Muscle of leg (tissue), 11 donors: ENCODE measurements around the gene CDK14. TPM values are rescaled to one million over a fixed set of nuclear protein-coding genes. Genes with fewer than 3 reads are reported as not detected.
A peak's percentile ranks its signal among the peaks of the same experiment; 100 is the strongest.

Experiments used
- DNase-seq: peaks from one replicate; pipeline ENCODE4 v3.0.0; 2013
- H3K27ac ChIP-seq: one replicate; pipeline ENCODE4 v1.5.1; 2013; ENCODE audit warnings: mild to moderate bottlenecking, low read length, control low read depth
- H3K27me3 ChIP-seq: one replicate; pipeline ENCODE4 v1.6.1; 2013; ENCODE audit warnings: low read length; ENCODE audit not compliant: control insufficient read depth, insufficient read depth
- H3K36me3 ChIP-seq: one replicate; pipeline ENCODE4 v1.6.1; 2013; ENCODE audit warnings: low read length; ENCODE audit not compliant: control insufficient read depth, insufficient read depth
- H3K4me1 ChIP-seq: one replicate; pipeline ENCODE4 v1.6.1; 2013; ENCODE audit warnings: low read length; ENCODE audit not compliant: control insufficient read depth, insufficient read depth
- H3K4me3 ChIP-seq: one replicate; pipeline ENCODE4 v1.5.1; 2013; ENCODE audit warnings: low read length, control low read depth
- H3K9me3 ChIP-seq: replicated peaks from 2 replicates; pipeline ENCODE4 v1.6.1; 2013; ENCODE audit warnings: low read depth, low read length; ENCODE audit not compliant: control insufficient read depth
- whole genome bisulfite sequencing: methylation state at CpG from one replicate; pipeline ENCODE4 v1.1.5; 2013; ENCODE audit warnings: missing lambda C conversion rate; ENCODE audit not compliant: insufficient coverage; 5-methylcytosine and 5-hydroxymethylcytosine counted together
- polyA plus RNA-seq, 8 donors: library from polyadenylated mRNA; unstranded; fragments of 120-200 nt; gene quantifications; one replicate each; pipeline versions ENCODE4 v1.2.1 to v1.2.3, GENCODE V29; 2013; ENCODE audit warnings: inconsistent platforms in 1 of 8, low replicate concordance in 1 of 8; ENCODE audit not compliant: insufficient read length in 8 of 8, insufficient read depth in 1 of 8
- total RNA-seq: library from RNA; stranded (reverse); fragments of 120-200 nt; gene quantifications from one replicate; pipeline ENCODE4 v1.2.4, GENCODE V29; 2013

CDK14 gene
- total and polyA plus RNA-seq, 9 donors: 14.9 to 36.7 (median 21.3) TPM

DNA sequence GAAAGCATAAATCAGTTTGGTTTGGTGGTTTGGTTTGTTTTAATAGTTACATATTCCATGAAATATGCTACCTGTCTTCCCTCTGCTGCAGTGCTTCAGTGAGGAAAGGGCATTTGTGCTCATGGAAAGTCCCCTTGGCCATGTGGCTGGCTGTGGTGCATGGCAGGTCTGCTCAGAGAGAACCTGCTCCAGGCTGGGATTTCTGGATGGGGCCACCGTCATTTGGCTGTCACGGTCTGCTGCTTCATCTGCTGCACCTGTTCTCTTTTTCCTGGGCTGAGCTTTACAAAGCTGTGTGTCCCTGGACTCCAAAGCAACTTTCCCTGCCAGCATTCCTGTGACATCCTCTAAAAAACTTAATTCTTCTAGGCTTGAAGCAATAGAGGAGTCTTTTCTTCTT lies 8.9 kb downstream of the CDK14 start:
- 18% methylated on average over 2 of the region's 2 CpGs for WGBS
- peaks cover 6% of the 10 kb centered on the region for H3K4me1 ChIP-seq
- H3K27me3 ChIP-seq: no peaks in the 10 kb centered on the region
- H3K36me3 ChIP-seq: no peaks in the 10 kb centered on the region
- H3K27ac ChIP-seq: no peak overlapping the region
- H3K9me3 ChIP-seq: no peaks in the 10 kb centered on the region
- H3K4me3 ChIP-seq: no peak overlapping the region
- DNase-seq: peak; percentile 70

DNA sequence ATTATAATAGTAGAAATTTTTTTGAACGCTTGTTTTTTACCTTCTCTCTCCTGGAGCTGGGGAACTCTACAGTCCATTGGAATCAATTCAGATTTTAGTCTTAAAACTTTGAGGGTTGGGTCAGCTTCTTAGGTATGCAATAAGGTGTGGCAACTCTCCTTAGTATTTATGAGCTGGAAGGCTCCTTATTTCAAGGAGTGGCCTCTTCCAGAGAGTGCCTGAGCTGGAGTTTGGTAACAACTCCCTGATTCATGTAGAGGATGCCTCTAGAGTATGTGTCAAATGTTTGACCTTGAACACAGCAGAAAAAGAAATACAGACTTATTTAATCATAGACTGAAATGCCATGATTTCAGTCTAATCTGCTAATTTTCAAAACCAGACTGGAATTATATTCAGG lies 11.1 kb downstream of the CDK14 start:
- DNase-seq: no peak
- WGBS: no CpG with 5 or more reads among the region's 1 CpG

DNA sequence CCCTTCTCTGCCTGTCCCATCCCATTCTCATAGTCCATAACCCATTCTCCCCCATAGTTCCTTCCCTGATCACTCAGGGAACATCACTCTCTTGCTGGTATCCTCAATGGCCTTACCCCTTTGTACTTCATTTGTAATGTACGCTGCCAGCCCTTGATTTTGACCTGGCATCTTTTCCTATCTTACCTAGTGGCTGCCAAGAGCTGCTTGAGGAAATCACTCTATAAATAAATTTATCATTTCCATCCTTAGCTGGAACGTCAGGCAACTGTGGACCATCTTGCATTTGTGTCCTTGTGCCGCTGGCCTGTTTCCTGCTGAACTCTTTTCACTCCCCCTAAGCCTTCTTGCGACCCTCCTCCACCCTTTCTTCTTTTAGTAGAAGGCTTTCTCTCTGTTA lies 14.0 kb downstream of the CDK14 start:
- 100% methylated on average over 1 of the region's 4 CpGs for WGBS
- no peak overlapping the region for H3K27ac ChIP-seq
- DNase-seq: no peak

More for the DNA sequence above, 11.1 kb downstream of the CDK14 start:
- H3K27ac ChIP-seq: no peak overlapping the region
- no peak overlapping the region for H3K4me3 ChIP-seq
- H3K4me1 ChIP-seq: peaks cover 6% of the 10 kb centered on the region
- H3K36me3 ChIP-seq: no peaks in the 10 kb centered on the region
- H3K9me3 ChIP-seq: no peaks in the 10 kb centered on the region
- no peaks in the 10 kb centered on the region for H3K27me3 ChIP-seq

DNA sequence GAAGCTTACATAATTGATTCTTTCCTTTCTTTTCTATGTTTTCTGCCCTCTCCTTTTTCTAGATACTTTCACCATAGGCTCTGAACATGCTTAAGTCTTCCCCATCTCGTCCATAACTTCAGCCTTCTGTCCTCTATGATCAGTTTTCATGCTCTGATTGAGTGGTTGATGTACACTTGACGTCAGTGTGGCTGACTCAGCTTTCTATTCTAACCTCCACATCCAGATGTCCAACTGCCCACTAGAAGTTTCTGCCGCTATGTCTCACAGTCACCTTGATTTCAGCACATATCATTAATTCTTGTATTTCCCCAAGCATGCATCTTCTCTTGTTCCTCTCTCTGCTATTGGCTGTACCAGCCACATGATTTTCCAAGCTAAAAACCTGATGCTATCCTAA lies 15.0 kb downstream of the CDK14 start:
- Histone ChIP-seq H3K4me1 (no peaks in the 10 kb centered on the region), H3K27me3 (no peaks in the 10 kb centered on the region), H3K27ac (no peak overlapping the region), H3K36me3 (no peaks in the 10 kb centered on the region), H3K4me3 (no peak overlapping the region), H3K9me3 (no peaks in the 10 kb centered on the region)
- no peak for DNase-seq
- 100% methylated on average over 1 of the region's 3 CpGs for WGBS

More for the DNA sequence above, 14.0 kb downstream of the CDK14 start:
- Histone ChIP-seq H3K36me3 (no peaks in the 10 kb centered on the region), H3K4me1 (peaks cover 2% of the 10 kb centered on the region), H3K27me3 (no peaks in the 10 kb centered on the region), H3K4me3 (no peak overlapping the region), H3K9me3 (no peaks in the 10 kb centered on the region)

DNA sequence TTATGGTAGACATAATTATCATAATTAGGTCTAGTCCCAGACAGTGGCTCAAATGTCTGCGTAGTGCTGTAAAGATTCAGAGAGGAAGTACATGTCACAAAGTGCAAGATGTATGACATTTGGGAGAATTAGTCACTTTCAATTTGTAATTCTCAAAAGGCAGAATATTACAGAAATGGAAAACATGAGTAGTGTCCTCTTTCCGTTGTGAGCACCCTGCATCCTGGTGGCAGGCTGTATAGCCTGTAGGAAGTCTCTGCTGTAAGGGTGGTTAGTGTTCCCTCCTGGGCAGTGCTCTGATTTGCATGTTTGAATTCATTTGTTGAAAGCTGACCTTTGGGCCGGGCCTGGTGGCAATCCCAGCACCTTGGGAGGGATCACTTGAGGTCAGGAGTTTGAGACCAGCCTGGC lies 17.0 kb downstream of the CDK14 start:
- Histone ChIP-seq H3K27me3 (no peaks in the 10 kb centered on the region), H3K4me3 (no peak overlapping the region), H3K36me3 (no peaks in the 10 kb centered on the region), H3K4me1 (no peaks in the 10 kb centered on the region), H3K9me3 (no peaks in the 10 kb centered on the region), H3K27ac (no peak overlapping the region)
- WGBS: 65% methylated on average over 2 of the region's 3 CpGs
- DNase-seq: no peak

DNA sequence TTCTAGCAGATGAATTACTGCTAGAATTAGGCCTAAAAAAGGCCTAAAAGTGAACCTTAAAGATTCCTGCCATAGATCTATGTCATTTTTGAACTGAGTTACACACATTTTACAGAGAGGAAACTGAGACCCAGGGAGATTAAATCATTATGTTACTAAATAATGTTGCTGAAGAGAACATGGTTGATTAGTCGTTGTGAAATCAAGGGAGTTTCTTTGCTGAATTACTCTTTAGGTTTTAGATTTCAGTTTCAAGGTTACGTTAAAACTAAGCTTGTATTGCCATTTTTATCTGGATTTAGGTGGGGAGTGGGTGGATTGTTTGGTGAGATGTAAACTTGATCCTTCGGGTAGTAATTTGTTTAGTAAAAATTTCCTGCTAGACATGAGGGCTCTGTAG lies 21.3 kb downstream of the CDK14 start:
- Histone ChIP-seq H3K9me3 (no peaks in the 10 kb centered on the region), H3K27me3 (no peaks in the 10 kb centered on the region), H3K4me1 (no peaks in the 10 kb centered on the region), H3K27ac (no peak overlapping the region), H3K36me3 (no peaks in the 10 kb centered on the region), H3K4me3 (no peak overlapping the region)
- DNase-seq: no peak
- WGBS: 79% methylated on average over 3 of the region's 3 CpGs

DNA sequence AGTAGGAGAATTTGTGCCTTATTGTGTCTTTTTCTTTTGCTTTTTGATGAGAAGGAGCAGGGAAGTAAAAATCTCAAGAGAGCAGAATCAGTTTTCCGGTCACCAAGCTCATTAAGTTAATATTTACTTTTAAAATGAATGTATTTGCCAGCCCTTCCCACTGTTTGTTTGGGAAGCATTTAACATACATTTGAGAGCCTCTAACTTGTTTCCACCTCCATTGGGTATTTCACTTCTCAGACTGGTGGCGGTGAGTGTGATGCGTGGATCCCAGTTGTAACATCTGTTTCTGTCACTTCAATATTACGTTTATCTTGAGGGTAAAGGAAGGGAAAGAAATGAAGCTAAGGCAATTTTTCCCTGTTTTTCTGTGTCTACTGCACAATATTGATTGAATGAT lies 22.8 kb downstream of the CDK14 start:
- DNase-seq: no peak
- no peaks in the 10 kb centered on the region for H3K36me3 ChIP-seq
- no CpG with 5 or more reads among the region's 4 CpGs for WGBS
- H3K4me3 ChIP-seq: no peak overlapping the region
- no peaks in the 10 kb centered on the region for H3K4me1 ChIP-seq
- H3K9me3 ChIP-seq: no peaks in the 10 kb centered on the region
- H3K27ac ChIP-seq: no peak overlapping the region
- H3K27me3 ChIP-seq: no peaks in the 10 kb centered on the region

DNA sequence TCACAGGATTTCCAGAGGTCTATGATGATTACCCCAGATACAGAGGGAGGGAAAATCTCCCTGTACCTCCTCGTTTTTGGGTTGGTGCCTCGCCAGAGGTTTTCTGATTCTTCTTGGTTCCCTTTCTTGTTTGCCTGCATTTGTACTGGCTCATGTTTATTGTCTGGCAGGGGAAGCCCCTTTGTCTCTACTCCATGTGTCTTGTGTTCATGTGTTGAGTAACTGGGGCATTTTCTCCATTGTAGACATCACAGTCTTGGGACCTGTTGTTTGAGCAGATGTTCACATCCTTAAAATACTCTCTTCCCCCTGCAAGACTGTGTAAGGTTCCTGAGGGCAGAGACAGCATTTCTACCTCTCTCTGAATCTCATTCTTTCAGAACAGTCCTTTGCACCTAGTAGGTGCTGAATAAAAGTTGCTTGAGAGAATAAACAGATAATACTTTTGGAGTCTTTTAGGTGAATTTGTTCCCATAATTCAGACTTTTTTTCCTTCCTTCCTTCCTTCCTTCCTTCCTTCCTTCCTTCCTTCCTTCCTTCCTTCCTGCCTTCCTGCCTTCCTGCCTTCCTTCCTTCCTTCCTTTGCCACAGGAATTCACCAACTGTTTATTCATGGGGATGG lies 25.1 kb downstream of the CDK14 start:
- H3K36me3 ChIP-seq: no peaks in the 10 kb centered on the region
- WGBS: no CpG with 5 or more reads among the region's 2 CpGs
- no peaks in the 10 kb centered on the region for H3K9me3 ChIP-seq
- no peak overlapping the region for H3K27ac ChIP-seq
- H3K4me1 ChIP-seq: peaks cover 12% of the 10 kb centered on the region
- H3K27me3 ChIP-seq: no peaks in the 10 kb centered on the region
- H3K4me3 ChIP-seq: no peak overlapping the region
- no peak for DNase-seq

DNA sequence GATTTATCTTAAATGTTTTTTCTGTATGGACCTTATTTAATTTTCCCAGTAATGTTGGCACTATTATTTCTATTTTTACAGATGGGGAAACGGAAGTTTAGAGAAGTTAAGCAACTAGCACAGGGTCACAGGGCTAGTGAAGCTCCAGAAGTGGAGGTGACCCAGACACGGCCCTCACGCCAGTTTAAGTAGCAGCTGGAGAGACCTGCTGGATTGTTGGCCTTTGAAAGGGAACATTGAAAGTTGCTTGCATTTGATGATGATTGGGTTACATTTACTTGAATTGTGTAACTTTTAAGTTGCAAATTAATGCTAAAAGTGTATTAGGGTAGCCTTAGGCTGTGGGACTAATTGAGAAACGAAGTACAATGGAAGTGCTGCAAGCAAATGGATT lies 25.6 kb downstream of the CDK14 start:
- no peaks in the 10 kb centered on the region for H3K27me3 ChIP-seq
- H3K36me3 ChIP-seq: no peaks in the 10 kb centered on the region
- WGBS: 54% methylated on average over 4 of the region's 4 CpGs
- H3K27ac ChIP-seq: no peak overlapping the region
- H3K4me1 ChIP-seq: peaks cover 12% of the 10 kb centered on the region
- no peak overlapping the region for H3K4me3 ChIP-seq
- no peak for DNase-seq
- no peaks in the 10 kb centered on the region for H3K9me3 ChIP-seq

DNA sequence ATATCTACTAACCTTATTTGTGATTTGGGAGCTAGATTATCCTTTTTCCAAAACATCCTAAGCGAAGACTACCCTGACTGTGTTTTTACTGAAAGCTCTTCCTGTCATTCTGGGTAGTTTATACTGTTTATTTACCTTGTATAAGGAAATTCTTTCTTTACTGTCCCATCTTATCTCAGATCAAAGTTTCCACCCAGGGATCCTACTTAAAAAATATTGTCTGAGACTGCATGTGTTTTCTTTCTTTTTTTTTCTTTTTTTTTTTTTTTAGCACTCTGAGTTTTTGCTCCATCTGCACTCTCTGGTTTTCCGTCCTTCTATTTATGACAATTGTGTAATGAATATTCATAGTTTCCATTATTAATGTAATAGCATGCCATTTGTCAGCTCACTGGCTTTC lies 26.5 kb downstream of the CDK14 start:
- Histone ChIP-seq H3K9me3 (no peaks in the 10 kb centered on the region), H3K27me3 (no peaks in the 10 kb centered on the region), H3K36me3 (no peaks in the 10 kb centered on the region), H3K4me3 (no peak overlapping the region), H3K4me1 (peaks cover 12% of the 10 kb centered on the region), H3K27ac (no peak overlapping the region)
- peak; percentile 22 for DNase-seq
- no CpG with 5 or more reads among the region's 2 CpGs for WGBS
